Nephron progenitor cell (in vitro differentiated cells): ENCODE measurements around the gene ANKRD53.
"Not testable (repeated sequence)": the region's sequence is repeated elsewhere in the genome, so short reads cannot be mapped to it uniquely, and the experiment has no call there.

Experiments
- DNase-seq: peaks from one replicate; pipeline ENCODE4 v3.0.0; 2021
- H3K27ac Mint-ChIP-seq: 2 replicates; pipeline ENCODE4 v1.8.0; 2021; ENCODE audit warnings: mild to moderate bottlenecking, moderate library complexity, mixed read lengths
- H3K27me3 Mint-ChIP-seq: 2 replicates; pipeline ENCODE4 v1.8.0; 2021; ENCODE audit warnings: mild to moderate bottlenecking, low read depth, mixed read lengths; ENCODE audit not compliant: poor library complexity
- H3K36me3 Mint-ChIP-seq: 2 replicates; pipeline ENCODE4 v1.8.0; 2021; ENCODE audit warnings: low read depth, mixed read lengths
- H3K4me1 Mint-ChIP-seq: 2 replicates; pipeline ENCODE4 v1.8.0; 2021; ENCODE audit warnings: mixed read lengths
- H3K4me3 Mint-ChIP-seq: 2 replicates; pipeline ENCODE4 v1.8.0; 2021; ENCODE audit warnings: mild to moderate bottlenecking, moderate library complexity, mixed read lengths
- H3K9me3 Mint-ChIP-seq: 2 replicates; pipeline ENCODE4 v1.8.0; 2021; ENCODE audit warnings: mild to moderate bottlenecking, moderate library complexity, mixed read lengths
- CTCF ChIP-seq: fragments of 200-600 bp; sonication (generic); IDR thresholded peaks from 2 replicates; pipeline ENCODE4 v1.5.0; 2021; ENCODE audit warnings: antibody characterized with exemption

Gene ANKRD53

GRCh38 chr2:70992945-70993853 is 14.8 kb downstream of the ANKRD53 start:
- H3K27me3 Mint-ChIP-seq: peaks cover 13% of the 10 kb centered on the region
- H3K9me3 Mint-ChIP-seq: no peaks in the 10 kb centered on the region
- peak overlapping the region; percentile 24 for H3K27ac Mint-ChIP-seq
- DNase-seq: no peak
- TF ChIP-seq CTCF: no peak
- H3K36me3 Mint-ChIP-seq: peaks cover 13% of the 10 kb centered on the region
- peak overlapping the region; percentile 98 for H3K4me3 Mint-ChIP-seq
- H3K4me1 Mint-ChIP-seq: peaks cover 25% of the 10 kb centered on the region

DNA sequence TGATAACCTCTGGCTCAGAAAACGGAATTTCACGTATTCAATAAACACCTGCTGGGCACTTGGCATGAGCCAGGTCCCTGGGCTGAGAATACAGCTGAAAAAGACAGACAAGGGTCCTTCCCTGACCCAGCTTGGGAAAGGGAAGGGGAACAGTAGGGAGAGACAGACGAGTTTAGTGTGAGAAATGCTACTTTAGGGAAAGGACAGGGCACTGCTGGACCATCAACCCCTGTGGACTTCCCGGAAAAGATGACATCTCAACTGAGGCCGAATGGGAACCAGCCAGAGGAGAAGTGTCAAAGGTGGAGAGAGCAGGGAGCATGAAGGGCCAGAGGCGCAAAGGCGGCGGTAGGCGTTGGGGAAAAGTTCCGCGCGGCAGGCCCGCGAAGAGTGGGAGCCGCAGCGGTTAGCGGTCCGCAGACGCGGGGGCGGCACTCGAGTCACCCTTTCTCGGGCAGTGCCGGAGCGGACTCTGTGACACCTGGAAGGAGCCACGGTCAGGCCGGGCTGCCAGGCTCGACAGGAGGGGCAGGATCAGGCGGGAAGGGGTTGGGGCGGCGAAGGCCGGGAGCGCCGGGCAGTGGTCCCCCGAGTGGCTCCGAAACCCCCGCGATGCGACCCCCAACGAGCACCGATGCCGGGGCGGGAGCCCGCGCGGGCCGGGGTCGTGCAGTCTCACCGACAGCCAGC is 15.7 kb downstream of the ANKRD53 start:
- H3K4me1 Mint-ChIP-seq: peaks cover 31% of the 10 kb centered on the region
- no peak for TF ChIP-seq CTCF
- peaks cover 5% of the 10 kb centered on the region for H3K36me3 Mint-ChIP-seq
- H3K9me3 Mint-ChIP-seq: no peaks in the 10 kb centered on the region
- peak; percentile 49 for DNase-seq
- peaks cover 17% of the 10 kb centered on the region for H3K27me3 Mint-ChIP-seq
- peak overlapping the region; percentile 26 for H3K27ac Mint-ChIP-seq
- peak overlapping the region; percentile 98 for H3K4me3 Mint-ChIP-seq

GRCh38 chr2:70994699-70995425 is 16.4 kb downstream of the ANKRD53 start, which contains the start of gene TEX261:
TSS of gene TEX261 (minus strand) at chr2:70994873. CDS start at chr2:70994757, 116 bp downstream.
- Mint-ChIP-seq H3K27ac (peak within 1 kb of the TSS; percentile 26), H3K36me3 (peaks cover 5% of the 10 kb centered on the region), H3K27me3 (peaks cover 22% of the 10 kb centered on the region), H3K4me3 (peak within 1 kb of the TSS; percentile 98), H3K4me1 (peaks cover 38% of the 10 kb centered on the region), H3K9me3 (no peaks in the 10 kb centered on the region)
- peak; percentile 93 for DNase-seq
- peak; percentile 46 for TF ChIP-seq CTCF

DNA sequence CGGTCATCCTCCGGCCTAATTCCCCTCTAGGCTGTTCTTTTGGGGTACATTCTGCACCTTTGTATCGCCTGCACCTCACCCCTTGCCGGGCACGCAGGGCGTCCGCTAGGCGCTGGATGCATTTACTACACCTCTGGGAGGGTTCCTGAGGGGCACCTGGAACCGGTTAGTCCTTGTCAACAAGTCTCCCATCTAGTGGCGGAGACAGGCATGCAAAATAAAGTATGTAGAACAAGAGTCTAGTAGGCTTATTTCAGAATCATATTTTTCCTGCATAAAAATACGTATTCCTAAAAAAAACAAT is 16.9 kb downstream of the ANKRD53 start:
- no peak overlapping the region for H3K27ac Mint-ChIP-seq
- H3K36me3 Mint-ChIP-seq: peaks cover 5% of the 10 kb centered on the region
- DNase-seq: peak; percentile 35
- peaks cover 22% of the 10 kb centered on the region for H3K27me3 Mint-ChIP-seq
- H3K4me3 Mint-ChIP-seq: peak overlapping the region; percentile 83
- no peak for TF ChIP-seq CTCF
- peaks cover 38% of the 10 kb centered on the region for H3K4me1 Mint-ChIP-seq
- H3K9me3 Mint-ChIP-seq: no peaks in the 10 kb centered on the region

GRCh38 chr2:70998885-70999284 is 20.5 kb downstream of the ANKRD53 start:
- H3K36me3 Mint-ChIP-seq, H3K27ac Mint-ChIP-seq, DNase-seq, H3K9me3 Mint-ChIP-seq, H3K4me3 Mint-ChIP-seq: not testable (repeated sequence)
- H3K4me1 Mint-ChIP-seq: peaks cover 51% of the 10 kb centered on the region
- H3K27me3 Mint-ChIP-seq: peaks cover 26% of the 10 kb centered on the region

DNA sequence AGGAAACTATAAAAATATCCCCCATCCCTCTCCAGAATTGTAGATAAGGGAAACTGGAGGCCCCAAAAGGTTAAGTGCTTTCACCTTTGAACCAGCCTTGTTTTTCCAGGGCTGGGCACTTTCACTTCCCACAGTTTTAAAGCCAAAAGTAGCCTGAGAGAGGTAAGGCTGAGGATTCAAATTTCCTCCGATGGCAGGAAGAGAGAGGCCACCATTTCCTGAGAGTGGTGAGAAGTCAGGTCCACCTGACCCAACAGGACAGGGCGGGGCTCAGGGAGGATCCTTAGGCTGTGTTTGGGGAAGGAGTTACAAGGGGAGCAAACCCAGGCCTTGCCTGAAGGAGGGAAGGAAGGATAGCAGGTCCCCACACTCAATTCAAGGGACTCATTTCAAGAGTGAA is 20.9 kb downstream of the ANKRD53 start:
- Mint-ChIP-seq H3K36me3 (no peaks in the 10 kb centered on the region), H3K27ac (peak overlapping the region; percentile 43), H3K4me1 (peaks cover 48% of the 10 kb centered on the region), H3K27me3 (peaks cover 26% of the 10 kb centered on the region), H3K9me3 (no peaks in the 10 kb centered on the region), H3K4me3 (no peak overlapping the region)
- no peak for DNase-seq
- no peak for TF ChIP-seq CTCF

- H3K36me3 Mint-ChIP-seq: not testable (repeated sequence)
Observed at GRCh38 chr2:70999931-71000330, 21.5 kb downstream of the ANKRD53 start.

More at GRCh38 chr2:70999931-71000330, 21.5 kb downstream of the ANKRD53 start:
- not testable (repeated sequence) for DNase-seq, H3K27ac Mint-ChIP-seq, H3K9me3 Mint-ChIP-seq, H3K4me3 Mint-ChIP-seq
- Mint-ChIP-seq H3K4me1 (peaks cover 48% of the 10 kb centered on the region), H3K27me3 (peaks cover 26% of the 10 kb centered on the region)
